Rectal smooth muscle tissue (tissue), 1 donor: ENCODE data around the gene TRIML2.
"Not testable (repeated sequence)": the region's sequence is repeated elsewhere in the genome, so short reads cannot be mapped to it uniquely, and the experiment has no call there.

ENCODE experiments used
- H3K27ac ChIP-seq: one replicate; pipeline ENCODE4 v1.7.0; 2013; ENCODE audit warnings: low read depth, low read length, inconsistent platforms
- H3K27me3 ChIP-seq: one replicate; pipeline ENCODE4 v1.7.0; 2013; ENCODE audit warnings: low read length; ENCODE audit not compliant: control insufficient read depth, insufficient read depth
- H3K36me3 ChIP-seq: one replicate; pipeline ENCODE4 v1.7.0; 2013; ENCODE audit warnings: low read length; ENCODE audit not compliant: control insufficient read depth, insufficient read depth
- H3K4me1 ChIP-seq: one replicate; pipeline ENCODE4 v1.7.0; 2013; ENCODE audit warnings: low read length; ENCODE audit not compliant: control insufficient read depth, insufficient read depth
- H3K4me3 ChIP-seq: one replicate; pipeline ENCODE4 v1.7.0; 2013; ENCODE audit warnings: low read length
- H3K9ac ChIP-seq: one replicate; pipeline ENCODE4 v1.7.0; 2013; ENCODE audit warnings: low read length

Gene TRIML2

DNA sequence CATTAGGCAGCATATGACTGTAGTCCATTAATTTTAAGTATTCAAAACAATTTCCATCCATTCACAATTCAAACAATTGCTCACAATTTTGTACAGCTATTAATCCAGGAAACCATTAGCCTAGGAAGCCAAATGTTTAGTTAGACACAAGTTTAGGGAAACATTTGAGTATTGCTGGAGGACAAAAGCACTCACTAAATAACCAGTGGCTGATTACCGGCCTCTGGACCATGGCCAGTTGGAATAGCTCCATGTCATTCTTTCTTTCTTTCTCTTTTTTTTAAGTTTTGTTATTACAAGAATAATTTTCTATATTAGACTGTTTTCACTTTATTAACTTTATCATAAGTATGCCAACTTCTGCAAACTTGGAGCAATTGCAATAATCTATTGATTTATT, 31.3 kb downstream of the TRIML2 start:
- H3K9ac ChIP-seq: no peak overlapping the region
- H3K4me1 ChIP-seq: no peaks in the 10 kb centered on the region

DNA sequence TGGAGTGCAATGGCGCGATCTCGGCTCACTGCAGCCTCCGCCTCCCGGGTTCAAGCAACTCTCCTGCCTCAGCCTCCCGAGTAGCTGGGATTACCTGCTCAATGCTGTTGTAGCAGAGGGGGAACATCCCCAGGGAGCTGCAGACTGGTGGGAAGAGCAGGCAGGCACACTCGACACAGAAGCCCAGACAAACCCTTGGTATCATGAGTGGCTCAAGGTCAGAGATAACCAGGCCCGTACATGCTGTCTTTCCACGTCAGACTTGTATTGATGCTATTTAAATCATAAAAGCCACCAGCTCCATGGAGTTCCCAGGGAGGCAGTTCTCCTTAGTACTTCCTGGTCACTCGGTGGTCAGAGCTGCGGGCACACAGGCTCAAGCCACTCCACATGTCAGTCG, 33.2 kb downstream of the TRIML2 start:
- Histone ChIP-seq H3K27me3 (no peaks in the 10 kb centered on the region), H3K4me1 (no peaks in the 10 kb centered on the region), H3K27ac (no peak overlapping the region), H3K4me3 (no peak overlapping the region), H3K36me3 (no peaks in the 10 kb centered on the region), H3K9ac (no peak overlapping the region)

More for the DNA sequence above, 31.3 kb downstream of the TRIML2 start:
- Histone ChIP-seq H3K27ac (no peak overlapping the region), H3K36me3 (no peaks in the 10 kb centered on the region), H3K27me3 (no peaks in the 10 kb centered on the region), H3K4me3 (no peak overlapping the region)

DNA sequence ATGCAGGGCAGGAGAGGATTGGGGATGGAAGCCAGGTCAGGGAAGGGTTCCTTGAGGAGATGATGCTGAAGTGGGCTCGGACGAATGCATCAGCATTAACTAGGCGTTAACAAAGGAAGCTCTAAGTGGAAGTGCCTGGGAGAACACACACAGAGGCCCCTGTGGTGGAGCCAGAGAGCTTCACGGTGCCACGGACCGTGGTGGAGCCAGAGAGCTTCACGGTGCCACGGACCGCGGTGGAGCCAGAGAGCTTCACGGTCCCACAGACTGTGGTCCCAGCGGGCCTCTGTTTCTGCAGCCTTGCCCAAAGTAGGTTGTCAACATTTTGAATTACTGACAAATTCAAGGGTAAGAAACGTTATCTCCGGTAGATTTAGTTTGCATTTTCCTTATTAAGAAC, 48.3 kb downstream of the TRIML2 start:
- Histone ChIP-seq H3K4me3 (no peak overlapping the region), H3K4me1 (no peaks in the 10 kb centered on the region), H3K36me3 (no peaks in the 10 kb centered on the region), H3K27ac (no peak overlapping the region), H3K9ac (no peak overlapping the region), H3K27me3 (no peaks in the 10 kb centered on the region)

DNA sequence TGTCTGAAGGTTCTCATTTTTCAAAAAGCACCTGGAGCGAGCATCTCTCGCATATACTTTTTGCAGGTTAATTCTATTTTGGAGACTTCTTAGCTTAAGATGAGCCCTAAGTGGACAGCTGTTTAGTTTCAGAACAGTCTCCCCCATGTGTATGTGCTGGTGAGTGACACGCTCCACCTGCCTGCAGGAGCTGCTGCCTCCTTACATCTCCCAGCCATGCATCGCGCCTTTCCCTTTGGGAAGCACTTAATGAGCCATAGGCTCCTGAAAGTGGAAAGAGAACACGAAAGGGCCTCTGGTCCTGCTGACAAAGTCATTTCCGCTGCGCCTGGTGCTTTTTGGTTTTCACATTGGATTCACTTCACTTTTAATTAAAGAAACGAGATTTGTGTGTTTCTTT, 56.1 kb downstream of the TRIML2 start:
- no peaks in the 10 kb centered on the region for H3K27me3 ChIP-seq
- H3K4me3 ChIP-seq: no peak overlapping the region
- H3K36me3 ChIP-seq: no peaks in the 10 kb centered on the region
- no peak overlapping the region for H3K27ac ChIP-seq
- H3K4me1 ChIP-seq: no peaks in the 10 kb centered on the region
- no peak overlapping the region for H3K9ac ChIP-seq

DNA sequence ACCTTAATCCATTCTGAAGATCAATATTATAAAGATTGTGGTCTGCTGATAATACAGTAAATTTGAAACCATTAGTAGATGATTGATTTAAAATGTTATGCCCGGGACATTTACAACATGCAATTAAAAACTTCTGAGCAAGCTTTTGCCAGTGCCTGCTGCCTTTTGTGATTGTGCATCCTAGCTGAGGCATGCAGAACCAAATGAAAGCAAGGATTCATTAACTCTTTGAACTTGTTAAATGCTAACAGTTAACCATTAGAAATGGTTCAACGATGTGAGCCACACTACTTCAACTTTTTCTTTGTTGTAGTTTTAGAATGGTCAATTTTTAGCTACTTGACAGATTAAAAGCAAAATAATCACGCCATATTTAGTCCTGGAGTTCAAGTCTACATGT, 62.7 kb downstream of the TRIML2 start:
- H3K9ac ChIP-seq: no peak overlapping the region
- no peaks in the 10 kb centered on the region for H3K4me1 ChIP-seq
- H3K27me3 ChIP-seq: no peaks in the 10 kb centered on the region
- no peak overlapping the region for H3K27ac ChIP-seq
- H3K4me3 ChIP-seq: no peak overlapping the region
- H3K36me3 ChIP-seq: no peaks in the 10 kb centered on the region

DNA sequence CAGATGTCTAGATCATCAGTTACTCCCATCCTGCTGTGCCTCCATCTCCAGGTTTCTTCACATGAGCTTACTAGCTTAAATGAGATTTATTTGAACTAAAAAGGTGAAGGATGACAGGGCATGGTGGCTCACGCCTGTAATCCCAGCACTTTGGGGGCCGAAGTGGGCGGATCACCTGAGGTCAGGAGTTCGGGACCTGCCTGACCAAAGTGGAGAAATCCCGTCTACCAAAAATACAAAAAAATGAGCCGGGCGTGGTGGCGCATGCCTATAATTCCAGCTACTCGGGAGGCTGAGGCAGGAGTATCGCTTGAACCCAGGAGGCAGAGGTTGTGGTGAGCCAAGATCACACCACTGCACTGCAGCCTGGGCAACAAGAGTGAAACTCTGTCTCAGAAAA, 63.9 kb downstream of the TRIML2 start:
- not testable (repeated sequence) for H3K9ac ChIP-seq, H3K4me3 ChIP-seq, H3K36me3 ChIP-seq, H3K27me3 ChIP-seq, H3K4me1 ChIP-seq, H3K27ac ChIP-seq

DNA sequence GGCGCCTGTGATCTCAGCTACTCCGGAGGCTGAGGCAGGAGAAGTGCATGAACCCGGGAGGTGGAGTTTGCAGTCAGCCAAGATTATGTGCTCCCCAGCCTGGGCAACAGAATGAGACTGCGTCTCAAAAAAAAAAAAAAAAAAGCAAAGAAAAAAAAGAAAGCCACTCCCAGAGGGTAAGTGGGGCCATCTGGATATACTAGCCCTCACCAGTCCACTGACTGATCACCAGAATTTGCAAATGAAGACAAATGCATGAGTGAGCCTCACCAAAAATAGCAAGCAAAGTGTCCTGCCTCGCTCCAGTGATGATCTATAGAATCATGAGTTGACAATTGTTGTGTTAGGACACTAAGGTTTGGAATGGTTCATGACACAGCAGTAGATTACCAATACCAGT, 66.2 kb downstream of the TRIML2 start:
- Histone ChIP-seq H3K9ac (no peak overlapping the region), H3K4me3 (no peak overlapping the region), H3K27me3 (no peaks in the 10 kb centered on the region), H3K27ac (no peak overlapping the region), H3K4me1 (no peaks in the 10 kb centered on the region), H3K36me3 (no peaks in the 10 kb centered on the region)

DNA sequence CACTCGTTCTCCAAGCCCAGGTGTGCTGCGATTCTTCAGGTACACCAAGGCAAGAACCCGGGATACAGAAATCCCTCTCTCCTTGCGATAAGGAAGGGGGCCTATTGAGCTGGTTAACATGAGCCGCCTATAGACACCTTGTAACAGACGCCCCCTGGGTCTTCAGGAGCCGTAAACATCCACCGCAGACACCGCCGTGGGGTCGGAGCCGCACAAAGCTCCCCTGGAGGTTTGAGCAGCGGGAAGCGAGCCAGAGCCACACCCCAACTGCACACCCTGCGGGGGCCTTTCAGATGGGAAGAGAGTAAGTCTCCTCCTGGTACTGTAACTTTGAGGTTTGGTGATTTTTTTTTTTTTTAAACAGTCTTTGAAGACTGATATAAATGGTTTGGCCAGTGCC, 67.2 kb downstream of the TRIML2 start:
- no peak overlapping the region for H3K27ac ChIP-seq
- H3K9ac ChIP-seq: no peak overlapping the region
- no peaks in the 10 kb centered on the region for H3K36me3 ChIP-seq
- H3K27me3 ChIP-seq: no peaks in the 10 kb centered on the region
- H3K4me1 ChIP-seq: no peaks in the 10 kb centered on the region
- no peak overlapping the region for H3K4me3 ChIP-seq

DNA sequence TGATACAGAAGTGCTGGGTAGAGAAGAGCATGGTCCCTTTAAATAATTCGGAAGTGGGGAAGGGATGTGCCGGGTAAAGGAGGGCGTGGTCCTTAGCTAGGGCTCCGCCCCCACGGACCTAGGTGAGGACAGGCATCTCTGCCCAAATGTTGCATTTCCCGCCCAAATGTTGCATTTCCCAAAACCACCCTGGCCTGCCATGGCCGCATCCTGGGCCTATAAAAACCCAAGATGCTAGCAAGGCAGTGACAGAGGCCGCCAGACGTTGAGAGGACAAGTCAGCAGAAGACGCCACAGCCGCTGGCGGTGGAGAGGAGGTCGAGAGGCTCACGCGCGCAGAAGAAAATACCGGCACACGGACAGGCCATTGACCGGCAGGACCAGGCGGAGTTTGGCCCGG, 67.7 kb downstream of the TRIML2 start:
- H3K36me3 ChIP-seq: no peaks in the 10 kb centered on the region
- H3K9ac ChIP-seq: no peak overlapping the region
- H3K27me3 ChIP-seq: no peaks in the 10 kb centered on the region
- no peak overlapping the region for H3K27ac ChIP-seq
- H3K4me3 ChIP-seq: no peak overlapping the region
- H3K4me1 ChIP-seq: no peaks in the 10 kb centered on the region
